ENCODE measurements around the gene CYB561.

CYB561 gene

GRCh38 chr17:63402431-63403212 is 43.5 kb downstream of the CYB561 start:
- no peak overlapping the region for H3K4me3 ChIP-seq (ENCODE audit: low read depth, low read length)
- H3K27ac ChIP-seq (ENCODE audit: low read depth, low read length), result no peak overlapping the region

GRCh38 chr17:63399856-63400255 is 46.2 kb downstream of the CYB561 start:
- Histone ChIP-seq H3K9ac (ENCODE audit: low read length) (no peak overlapping the region), H3K9me3 (ENCODE audit: control insufficient read depth, insufficient read depth, low read depth, low read length) (no peaks in the 10 kb centered on the region), H3K27ac (ENCODE audit: low read depth, low read length) (no peak overlapping the region), H3K4me1 (ENCODE audit: control insufficient read depth, insufficient read depth, low read length) (no peaks in the 10 kb centered on the region), H3K4me3 (ENCODE audit: low read depth, low read length) (no peak overlapping the region), H3K36me3 (ENCODE audit: control insufficient read depth, insufficient read depth, low read length) (no peaks in the 10 kb centered on the region), H3K27me3 (ENCODE audit: control insufficient read depth, insufficient read depth, low read length) (no peaks in the 10 kb centered on the region)

More at GRCh38 chr17:63402431-63403212, 43.5 kb downstream of the CYB561 start:
- no peaks in the 10 kb centered on the region for H3K4me1 ChIP-seq (ENCODE audit: control insufficient read depth, insufficient read depth, low read length)
- H3K36me3 ChIP-seq (ENCODE audit: control insufficient read depth, insufficient read depth, low read length), result no peaks in the 10 kb centered on the region
- H3K9me3 ChIP-seq (ENCODE audit: control insufficient read depth, insufficient read depth, low read depth, low read length), result no peaks in the 10 kb centered on the region
- no peaks in the 10 kb centered on the region for H3K27me3 ChIP-seq (ENCODE audit: control insufficient read depth, insufficient read depth, low read length)
- no peak overlapping the region for H3K9ac ChIP-seq (ENCODE audit: low read length)

GRCh38 chr17:63399316-63399715 is 46.8 kb downstream of the CYB561 start:
- Histone ChIP-seq H3K9ac (ENCODE audit: low read length) (no peak overlapping the region), H3K4me1 (ENCODE audit: control insufficient read depth, insufficient read depth, low read length) (no peaks in the 10 kb centered on the region), H3K36me3 (ENCODE audit: control insufficient read depth, insufficient read depth, low read length) (no peaks in the 10 kb centered on the region), H3K9me3 (ENCODE audit: control insufficient read depth, insufficient read depth, low read depth, low read length) (no peaks in the 10 kb centered on the region), H3K27ac (ENCODE audit: low read depth, low read length) (no peak overlapping the region), H3K4me3 (ENCODE audit: low read depth, low read length) (no peak overlapping the region), H3K27me3 (ENCODE audit: control insufficient read depth, insufficient read depth, low read length) (no peaks in the 10 kb centered on the region)

DNA sequence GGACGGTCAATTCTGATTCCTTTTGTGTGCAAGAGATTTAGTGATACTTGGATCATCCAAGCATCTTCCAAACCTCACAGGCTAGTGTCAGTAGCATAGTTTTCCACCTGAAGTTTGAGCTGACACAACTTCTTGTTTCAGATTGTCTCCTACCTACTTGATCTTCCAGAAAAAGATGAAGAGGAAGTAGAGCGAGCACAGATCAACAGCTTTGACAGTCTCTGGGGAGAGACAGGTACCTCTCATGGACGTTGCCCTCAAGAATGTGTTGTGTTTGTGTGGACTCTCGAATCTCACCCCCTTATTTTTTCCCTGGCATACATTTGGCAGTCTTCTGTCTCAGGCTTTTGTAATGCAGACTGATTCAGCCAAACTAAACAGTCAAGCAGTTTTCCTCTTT is 47.4 kb downstream of the CYB561 start:
- Histone ChIP-seq H3K4me3 (ENCODE audit: low read depth, low read length) (no peak overlapping the region), H3K27ac (ENCODE audit: low read depth, low read length) (no peak overlapping the region), H3K36me3 (ENCODE audit: control insufficient read depth, insufficient read depth, low read length) (no peaks in the 10 kb centered on the region), H3K9ac (ENCODE audit: low read length) (no peak overlapping the region), H3K27me3 (ENCODE audit: control insufficient read depth, insufficient read depth, low read length) (no peaks in the 10 kb centered on the region), H3K4me1 (ENCODE audit: control insufficient read depth, insufficient read depth, low read length) (no peaks in the 10 kb centered on the region), H3K9me3 (ENCODE audit: control insufficient read depth, insufficient read depth, low read depth, low read length) (no peaks in the 10 kb centered on the region)

GRCh38 chr17:63395075-63395805 is 50.9 kb downstream of the CYB561 start:
- Histone ChIP-seq H3K36me3 (ENCODE audit: control insufficient read depth, insufficient read depth, low read length) (no peaks in the 10 kb centered on the region), H3K27ac (ENCODE audit: low read depth, low read length) (no peak overlapping the region), H3K9me3 (ENCODE audit: control insufficient read depth, insufficient read depth, low read depth, low read length) (no peaks in the 10 kb centered on the region)

GRCh38 chr17:63390090-63390489 is 56.0 kb downstream of the CYB561 start:
- Histone ChIP-seq H3K9me3 (ENCODE audit: control insufficient read depth, insufficient read depth, low read depth, low read length) (no peaks in the 10 kb centered on the region), H3K9ac (ENCODE audit: low read length) (no peak overlapping the region), H3K4me1 (ENCODE audit: control insufficient read depth, insufficient read depth, low read length) (no peaks in the 10 kb centered on the region), H3K4me3 (ENCODE audit: low read depth, low read length) (no peak overlapping the region), H3K36me3 (ENCODE audit: control insufficient read depth, insufficient read depth, low read length) (no peaks in the 10 kb centered on the region), H3K27ac (ENCODE audit: low read depth, low read length) (no peak overlapping the region), H3K27me3 (ENCODE audit: control insufficient read depth, insufficient read depth, low read length) (no peaks in the 10 kb centered on the region)

More at GRCh38 chr17:63395075-63395805, 50.9 kb downstream of the CYB561 start:
- H3K4me3 ChIP-seq (ENCODE audit: low read depth, low read length), result no peak overlapping the region
- H3K27me3 ChIP-seq (ENCODE audit: control insufficient read depth, insufficient read depth, low read length), result no peaks in the 10 kb centered on the region
- H3K4me1 ChIP-seq (ENCODE audit: control insufficient read depth, insufficient read depth, low read length), result no peaks in the 10 kb centered on the region
- H3K9ac ChIP-seq (ENCODE audit: low read length), result no peak overlapping the region

- Histone ChIP-seq H3K9ac (ENCODE audit: low read length) (no peak overlapping the region), H3K27ac (ENCODE audit: low read depth, low read length) (no peak overlapping the region), H3K27me3 (ENCODE audit: control insufficient read depth, insufficient read depth, low read length) (no peaks in the 10 kb centered on the region), H3K9me3 (ENCODE audit: control insufficient read depth, insufficient read depth, low read depth, low read length) (no peaks in the 10 kb centered on the region), H3K36me3 (ENCODE audit: control insufficient read depth, insufficient read depth, low read length) (no peaks in the 10 kb centered on the region), H3K4me1 (ENCODE audit: control insufficient read depth, insufficient read depth, low read length) (no peaks in the 10 kb centered on the region), H3K4me3 (ENCODE audit: low read depth, low read length) (no peak overlapping the region)
Measured at GRCh38 chr17:63387656-63388340, 58.3 kb downstream of the CYB561 start.

DNA sequence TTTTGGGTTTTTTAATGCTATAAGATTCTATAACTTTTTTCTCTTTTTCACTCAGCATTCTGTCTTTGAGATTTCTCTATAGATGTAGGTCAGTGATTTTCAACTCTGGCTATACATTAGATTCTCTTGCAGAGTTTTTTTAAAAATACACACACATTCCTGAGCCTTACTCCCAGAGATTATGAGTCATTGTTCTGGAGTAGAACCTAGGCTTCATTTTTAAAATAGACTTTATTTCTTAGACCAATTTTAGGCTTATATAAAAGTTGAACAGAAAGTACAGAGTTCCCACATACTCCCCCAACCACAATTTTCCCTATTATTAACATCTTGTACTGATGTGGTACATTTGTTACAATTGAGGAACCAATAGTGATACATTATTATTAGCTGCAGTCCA is 63.3 kb downstream of the CYB561 start:
- H3K4me3 ChIP-seq (ENCODE audit: low read depth, low read length), result no peak overlapping the region
- no peaks in the 10 kb centered on the region for H3K4me1 ChIP-seq (ENCODE audit: control insufficient read depth, insufficient read depth, low read length)
- H3K27me3 ChIP-seq (ENCODE audit: control insufficient read depth, insufficient read depth, low read length), result no peaks in the 10 kb centered on the region
- H3K9ac ChIP-seq (ENCODE audit: low read length), result no peak overlapping the region
- peaks cover 1% of the 10 kb centered on the region; the same call in 1 of the 2 replicates for H3K9me3 ChIP-seq (ENCODE audit: control insufficient read depth, insufficient read depth, low read depth, low read length)
- H3K36me3 ChIP-seq (ENCODE audit: control insufficient read depth, insufficient read depth, low read length), result no peaks in the 10 kb centered on the region
- no peak overlapping the region for H3K27ac ChIP-seq (ENCODE audit: low read depth, low read length)

Measured in HUES6 (cell line).